ENCODE results near the gene TMEM183A.

- TF ChIP-seq ZNF274 (IDR thresholded peaks at IDR 0.05; ENCODE audit: low read depth, low read length) (no peak), EZH2 (IDR thresholded peaks at IDR 0.05) (no peak), POLR2A (IDR thresholded peaks at IDR 0.05; ENCODE audit: borderline replicate concordance, extremely low read depth, insufficient read depth, insufficient read length) (no peak), MAX (IDR thresholded peaks at IDR 0.05) (no peak), RAD21 (IDR thresholded peaks at IDR 0.05; ENCODE audit: low read depth) (no peak), FOSL1 (IDR thresholded peaks at IDR 0.05; ENCODE audit: low read depth) (no peak), POLR2AphosphoS5 (IDR thresholded peaks at IDR 0.05; ENCODE audit: low read depth, low read length) (no peak), JUND (IDR thresholded peaks at IDR 0.05) (no peak), REST (IDR thresholded peaks at IDR 0.05; ENCODE audit: low read depth) (no peak), EZH2phosphoT487 (IDR thresholded peaks at IDR 0.05; ENCODE audit: borderline replicate concordance) (no peak), YY1 (IDR thresholded peaks at IDR 0.05; ENCODE audit: extremely low read depth, insufficient replicate concordance, low read depth, low read length) (no peak), SIN3A (IDR thresholded peaks at IDR 0.05; ENCODE audit: low read depth) (no peak)
- TF ChIP-seq, protein P1, sequence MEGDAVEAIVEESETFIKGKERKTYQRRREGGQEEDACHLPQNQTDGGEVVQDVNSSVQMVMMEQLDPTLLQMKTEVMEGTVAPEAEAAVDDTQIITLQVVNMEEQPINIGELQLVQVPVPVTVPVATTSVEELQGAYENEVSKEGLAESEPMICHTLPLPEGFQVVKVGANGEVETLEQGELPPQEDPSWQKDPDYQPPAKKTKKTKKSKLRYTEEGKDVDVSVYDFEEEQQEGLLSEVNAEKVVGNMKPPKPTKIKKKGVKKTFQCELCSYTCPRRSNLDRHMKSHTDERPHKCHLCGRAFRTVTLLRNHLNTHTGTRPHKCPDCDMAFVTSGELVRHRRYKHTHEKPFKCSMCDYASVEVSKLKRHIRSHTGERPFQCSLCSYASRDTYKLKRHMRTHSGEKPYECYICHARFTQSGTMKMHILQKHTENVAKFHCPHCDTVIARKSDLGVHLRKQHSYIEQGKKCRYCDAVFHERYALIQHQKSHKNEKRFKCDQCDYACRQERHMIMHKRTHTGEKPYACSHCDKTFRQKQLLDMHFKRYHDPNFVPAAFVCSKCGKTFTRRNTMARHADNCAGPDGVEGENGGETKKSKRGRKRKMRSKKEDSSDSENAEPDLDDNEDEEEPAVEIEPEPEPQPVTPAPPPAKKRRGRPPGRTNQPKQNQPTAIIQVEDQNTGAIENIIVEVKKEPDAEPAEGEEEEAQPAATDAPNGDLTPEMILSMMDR (IDR thresholded peaks at IDR 0.05 in 2 of 3, conservative IDR thresholded peaks at IDR 0.05 in 1 of 3; ENCODE audit: borderline replicate concordance in 1 of 3, insufficient read depth in 1 of 3, low read depth in 2 of 3, low read length in 2 of 3) = no peak
- TF ChIP-seq, protein P2, sequence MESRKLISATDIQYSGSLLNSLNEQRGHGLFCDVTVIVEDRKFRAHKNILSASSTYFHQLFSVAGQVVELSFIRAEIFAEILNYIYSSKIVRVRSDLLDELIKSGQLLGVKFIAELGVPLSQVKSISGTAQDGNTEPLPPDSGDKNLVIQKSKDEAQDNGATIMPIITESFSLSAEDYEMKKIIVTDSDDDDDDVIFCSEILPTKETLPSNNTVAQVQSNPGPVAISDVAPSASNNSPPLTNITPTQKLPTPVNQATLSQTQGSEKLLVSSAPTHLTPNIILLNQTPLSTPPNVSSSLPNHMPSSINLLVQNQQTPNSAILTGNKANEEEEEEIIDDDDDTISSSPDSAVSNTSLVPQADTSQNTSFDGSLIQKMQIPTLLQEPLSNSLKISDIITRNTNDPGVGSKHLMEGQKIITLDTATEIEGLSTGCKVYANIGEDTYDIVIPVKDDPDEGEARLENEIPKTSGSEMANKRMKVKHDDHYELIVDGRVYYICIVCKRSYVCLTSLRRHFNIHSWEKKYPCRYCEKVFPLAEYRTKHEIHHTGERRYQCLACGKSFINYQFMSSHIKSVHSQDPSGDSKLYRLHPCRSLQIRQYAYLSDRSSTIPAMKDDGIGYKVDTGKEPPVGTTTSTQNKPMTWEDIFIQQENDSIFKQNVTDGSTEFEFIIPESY (IDR thresholded peaks at IDR 0.05; ENCODE audit: extremely low read depth, insufficient replicate concordance, low read length) = no peak
Measured at GRCh38 chr1:202961220-202961880, 45.8 kb upstream of the TMEM183A start.
